B cell (primary cell): ENCODE measurements around the gene CCT6B.

Experiments
- EZH2 ChIP-seq: IDR thresholded peaks from 2 replicates; pipeline ENCODE4 v1.6.1; 2012; ENCODE audit warnings: borderline replicate concordance, low read depth, mild to moderate bottlenecking, moderate library complexity, low read length; ENCODE audit not compliant: insufficient read depth, poor library complexity, severe bottlenecking
- TF ChIP-seq, protein P1 (sequence below): fragments of 200-600 bp; IDR thresholded peaks from one replicate; pipeline ENCODE4 v1.8.0; 2022; ENCODE audit warnings: antibody characterized with exemption, mild to moderate bottlenecking

DNA sequence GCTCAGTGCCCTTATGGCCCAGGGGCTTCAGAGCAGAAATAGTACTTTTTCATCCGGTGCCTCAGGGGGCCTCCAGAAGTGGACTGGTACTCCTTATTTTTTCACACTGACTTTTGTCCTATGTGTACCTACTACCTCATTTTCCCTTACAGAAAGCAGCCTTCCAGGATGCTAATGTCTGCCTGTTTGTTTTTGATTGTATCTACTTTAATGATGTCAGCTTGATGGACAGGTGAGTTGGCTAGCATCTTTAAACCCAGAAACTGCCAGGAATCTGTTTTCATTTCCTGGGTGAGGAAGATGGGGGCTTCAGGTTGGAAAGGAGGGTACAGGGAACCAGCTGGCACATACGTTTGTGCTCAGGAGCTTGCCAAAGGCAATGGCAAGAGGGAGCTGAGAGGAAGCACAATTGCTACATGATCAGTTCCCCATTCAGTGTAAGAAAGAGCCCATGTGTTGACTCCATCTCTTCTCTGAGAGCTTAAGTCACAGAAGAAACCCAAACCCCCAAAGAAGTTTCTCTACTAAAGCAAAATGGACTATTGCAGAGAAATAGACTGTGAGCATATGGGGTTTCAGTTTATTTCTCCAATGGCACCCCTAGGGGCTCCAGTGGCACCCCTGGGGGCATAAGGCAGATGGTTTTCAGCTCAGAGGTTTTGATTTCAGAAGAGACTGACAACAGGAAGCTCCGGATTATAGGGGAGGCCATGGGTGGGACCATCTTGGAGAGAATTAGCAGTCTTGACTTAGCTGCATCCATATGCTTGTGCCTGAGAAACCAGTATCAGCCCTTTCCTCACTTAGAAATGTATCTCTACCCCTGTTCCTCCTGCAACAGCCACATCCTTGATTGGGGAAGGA is 35.4 kb upstream of the CCT6B start:
- TF ChIP-seq, protein P1, sequence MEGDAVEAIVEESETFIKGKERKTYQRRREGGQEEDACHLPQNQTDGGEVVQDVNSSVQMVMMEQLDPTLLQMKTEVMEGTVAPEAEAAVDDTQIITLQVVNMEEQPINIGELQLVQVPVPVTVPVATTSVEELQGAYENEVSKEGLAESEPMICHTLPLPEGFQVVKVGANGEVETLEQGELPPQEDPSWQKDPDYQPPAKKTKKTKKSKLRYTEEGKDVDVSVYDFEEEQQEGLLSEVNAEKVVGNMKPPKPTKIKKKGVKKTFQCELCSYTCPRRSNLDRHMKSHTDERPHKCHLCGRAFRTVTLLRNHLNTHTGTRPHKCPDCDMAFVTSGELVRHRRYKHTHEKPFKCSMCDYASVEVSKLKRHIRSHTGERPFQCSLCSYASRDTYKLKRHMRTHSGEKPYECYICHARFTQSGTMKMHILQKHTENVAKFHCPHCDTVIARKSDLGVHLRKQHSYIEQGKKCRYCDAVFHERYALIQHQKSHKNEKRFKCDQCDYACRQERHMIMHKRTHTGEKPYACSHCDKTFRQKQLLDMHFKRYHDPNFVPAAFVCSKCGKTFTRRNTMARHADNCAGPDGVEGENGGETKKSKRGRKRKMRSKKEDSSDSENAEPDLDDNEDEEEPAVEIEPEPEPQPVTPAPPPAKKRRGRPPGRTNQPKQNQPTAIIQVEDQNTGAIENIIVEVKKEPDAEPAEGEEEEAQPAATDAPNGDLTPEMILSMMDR: no peak
- no peak for TF ChIP-seq EZH2
